ENCODE measurements around the gene INPP5D. TPM values are rescaled to one million over a fixed set of nuclear protein-coding genes. Genes with fewer than 3 reads are reported as not detected.

INPP5D gene
- total and polyA plus RNA-seq, 2 of the 8 experiments (the other 6 are each of a cell fraction or from before 2014, with no cell fraction given), result 4.5 to 7.1 TPM

GRCh38 chr2:233256048-233256447 lies 195.9 kb downstream of the INPP5D start:
- Histone ChIP-seq H2BK15ac (ENCODE audit: low read length) (no peak overlapping the region), H3K23me2 (ENCODE audit: low read depth, low read length) (no peaks in the 10 kb centered on the region; the same call in 1 of the 2 replicates), H4K20me1 (replicated peaks in 1 of 2; ENCODE audit: control insufficient read depth in 1 of 2, insufficient read depth in 2 of 2, low read length in 2 of 2) (peaks cover 5 to 6% of the 10 kb centered on the region in 2 experiments), H4K8ac (ENCODE audit: extremely low read depth, insufficient read depth, low read length) (no peak overlapping the region), H2BK120ac (replicated peaks; ENCODE audit: low read depth, low read length) (no peak overlapping the region), H3K9me3 (ENCODE audit: insufficient read depth in 2 of 2, low read depth in 1 of 2, low read length in 1 of 2) (no peaks in the 10 kb centered on the region), H3K27ac (ENCODE audit: low read depth, low read length) (no peak overlapping the region), H3K4me3 (ENCODE audit: extremely low read depth in 1 of 4, insufficient read depth in 2 of 4, low read depth in 3 of 4, low read length in 4 of 4) (no peak overlapping the region), H3K79me1 (ENCODE audit: low read depth, low read length) (peaks cover 5% of the 10 kb centered on the region; the same call in 1 of the 2 replicates), H2AK5ac (ENCODE audit: low read depth, low read length) (no peak overlapping the region), H2BK12ac (ENCODE audit: low read depth, low read length) (no peak overlapping the region), H3K9ac (replicated peaks in 1 of 4; ENCODE audit: extremely low read depth in 1 of 4, low read depth in 3 of 4, low read length in 3 of 4) (no peak overlapping the region), H3K4me1 (replicated peaks in 1 of 4; ENCODE audit: control insufficient read depth in 3 of 4, insufficient read depth in 4 of 4, low read length in 3 of 4) (0 out of 7 replicates have a peak, but pooled peaks cover 0 to 2% (median 0%) of the 10 kb centered on the region in 4 experiments), H3K14ac (ENCODE audit: insufficient read length) (no peak overlapping the region), H2AFZ (ENCODE audit: low read length) (no peak overlapping the region), H3K4me2 (ENCODE audit: insufficient read depth in 1 of 2, low read depth in 2 of 2, low read length in 2 of 2) (no peak overlapping the region), H4K91ac (replicated peaks; ENCODE audit: insufficient read length, low read length) (no peak overlapping the region), H3K18ac (ENCODE audit: extremely low read depth, low read length) (no peak overlapping the region), H4K5ac (ENCODE audit: insufficient read length, low read depth, low read length) (no peak overlapping the region), H3K27me3 (replicated peaks in 1 of 4; ENCODE audit: control insufficient read depth in 3 of 4, extremely low read depth in 1 of 4, insufficient read depth in 3 of 4, low read length in 3 of 4) (no peaks in the 10 kb centered on the region), H2BK5ac (ENCODE audit: low read depth, low read length) (no peak overlapping the region), H2BK20ac (ENCODE audit: low read length) (no peak overlapping the region), H3K23ac (ENCODE audit: insufficient read length) (no peak overlapping the region), H3K79me2 (ENCODE audit: control insufficient read depth in 1 of 2, insufficient read depth in 2 of 2, low read length in 2 of 2) (peaks cover 15 to 66% of the 10 kb centered on the region in 2 experiments), H3K4ac (replicated peaks; ENCODE audit: insufficient read length, low read depth, low read length) (no peak overlapping the region), H3K36me3 (ENCODE audit: control insufficient read depth in 2 of 4, insufficient read depth in 4 of 4, low read length in 3 of 4) (peaks cover 11 to 45% (median 32%) of the 10 kb centered on the region in 4 experiments; a peak in 7 of 8 replicates), H3K56ac (replicated peaks; ENCODE audit: insufficient read length, low read depth, low read length) (no peak overlapping the region)
- CTCF ChIA-PET (ENCODE audit: partially characterized antibody), result no interaction called here
- DNase-seq (ENCODE audit: low read depth in 1 of 2, low spot score in 2 of 2), result no peak
- POLR2A ChIA-PET (ENCODE audit: partially characterized antibody), result interaction anchor here (0.6 to 1.1 kb wide), 2 partner anchors 10 to 29 kb away, joined by 3 read pairs; no protein-coding TSS in a partner anchor
- FAIRE-seq, result no peak
- WGBS, 2 experiments (ENCODE audit: extremely low coverage in 1 of 2, insufficient coverage in 1 of 2, insufficient read length in 1 of 2, insufficient replicate concordance in 2 of 2, low coverage in 1 of 2, low lambda C conversion rate in 2 of 2, missing lambda C conversion rate in 1 of 2), result 89% methylated on average over 4 of the region's 4 CpGs; no CpG with 5 or more reads in 1 of the 2 experiments
- no peak for TF ChIP-seq SAP30 (IDR thresholded peaks at IDR 0.05; ENCODE audit: insufficient read depth, insufficient replicate concordance, low read length)
- no peak for TF ChIP-seq NANOG (IDR thresholded peaks at IDR 0.05; ENCODE audit: insufficient read depth, low read depth, low read length, poor library complexity, severe bottlenecking)
- TF ChIP-seq JUN (IDR thresholded peaks at IDR 0.05; ENCODE audit: low read depth, low read length), result no peak
- TF ChIP-seq GABPA (IDR thresholded peaks at IDR 0.05; ENCODE audit: borderline replicate concordance, insufficient read depth, low read length), result no peak
- TF ChIP-seq EGR1 (IDR thresholded peaks at IDR 0.05; ENCODE audit: borderline replicate concordance, low read depth, low read length), result no peak
- TF ChIP-seq SUZ12 (IDR thresholded peaks at IDR 0.05; ENCODE audit: low read length), result no peak
- no peak for TF ChIP-seq CHD2 (IDR thresholded peaks at IDR 0.05; ENCODE audit: low read length)
- TF ChIP-seq KDM4A (IDR thresholded peaks at IDR 0.05; ENCODE audit: low read depth, low read length, severe bottlenecking), result no peak
- no peak for TF ChIP-seq YY1 (IDR thresholded peaks at IDR 0.05; ENCODE audit: low read depth, low read length)
- no peak for TF ChIP-seq TBP (IDR thresholded peaks at IDR 0.05; ENCODE audit: low read depth, low read length)
- TF ChIP-seq RNF2 (IDR thresholded peaks at IDR 0.05; ENCODE audit: borderline replicate concordance, low read depth, low read length, missing control alignments, poor library complexity, severe bottlenecking), result no peak
- TF ChIP-seq CBX8 (IDR thresholded peaks at IDR 0.05; ENCODE audit: borderline replicate concordance, low read depth, low read length), result no peak

Measured in H1 (cell line).